Left kidney (tissue), 2 donors: ENCODE measurements around the gene ROBO3. TPM values are rescaled to one million over a fixed set of nuclear protein-coding genes. Genes with fewer than 3 reads are reported as not detected.

Source experiments
- DNase-seq: peaks from one replicate; pipeline ENCODE4 v3.0.0-alpha.2; 2013
- polyA plus RNA-seq: library from polyadenylated mRNA; unstranded; fragments of 120-200 nt; gene quantifications from one replicate; pipeline ENCODE4 v1.2.1, GENCODE V29; 2013; ENCODE audit not compliant: insufficient read length

The ROBO3 gene
- polyA plus RNA-seq, 1 donor = 27.8 TPM

DNA sequence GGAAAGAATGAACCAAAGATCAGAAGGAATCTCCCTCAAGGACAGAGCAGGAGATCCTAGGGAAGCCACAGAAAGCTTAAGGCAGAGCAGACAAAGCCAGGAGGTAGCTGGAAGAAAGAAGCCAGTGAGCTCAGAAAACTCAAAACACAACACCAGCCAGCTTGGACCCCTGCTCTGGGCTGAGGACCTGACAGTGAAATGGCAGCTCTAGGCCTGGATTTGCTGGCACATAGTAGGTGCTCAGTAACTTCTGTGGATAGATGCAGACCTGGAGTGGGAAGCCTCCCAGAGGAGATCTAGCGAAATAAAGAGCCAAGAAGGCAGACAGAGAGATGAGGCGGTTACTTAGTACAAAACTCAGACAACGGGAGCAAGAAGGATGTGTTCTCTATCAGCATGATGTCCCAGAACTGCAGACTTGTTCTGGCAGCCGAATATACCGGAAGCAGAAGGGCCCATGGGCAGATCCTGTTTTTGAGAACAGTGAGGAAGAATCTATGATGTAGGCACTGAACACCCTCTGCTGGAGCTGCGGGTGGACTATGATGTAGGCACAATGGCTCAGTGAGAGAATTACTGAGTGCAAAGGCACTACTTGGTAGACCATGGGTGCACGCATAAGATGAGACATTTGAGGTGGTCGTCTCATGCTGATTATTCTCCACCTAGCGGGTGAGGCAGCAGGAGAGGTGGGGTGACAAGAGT is 27.7 kb downstream of the ROBO3 start:
- no peak for DNase-seq

DNA sequence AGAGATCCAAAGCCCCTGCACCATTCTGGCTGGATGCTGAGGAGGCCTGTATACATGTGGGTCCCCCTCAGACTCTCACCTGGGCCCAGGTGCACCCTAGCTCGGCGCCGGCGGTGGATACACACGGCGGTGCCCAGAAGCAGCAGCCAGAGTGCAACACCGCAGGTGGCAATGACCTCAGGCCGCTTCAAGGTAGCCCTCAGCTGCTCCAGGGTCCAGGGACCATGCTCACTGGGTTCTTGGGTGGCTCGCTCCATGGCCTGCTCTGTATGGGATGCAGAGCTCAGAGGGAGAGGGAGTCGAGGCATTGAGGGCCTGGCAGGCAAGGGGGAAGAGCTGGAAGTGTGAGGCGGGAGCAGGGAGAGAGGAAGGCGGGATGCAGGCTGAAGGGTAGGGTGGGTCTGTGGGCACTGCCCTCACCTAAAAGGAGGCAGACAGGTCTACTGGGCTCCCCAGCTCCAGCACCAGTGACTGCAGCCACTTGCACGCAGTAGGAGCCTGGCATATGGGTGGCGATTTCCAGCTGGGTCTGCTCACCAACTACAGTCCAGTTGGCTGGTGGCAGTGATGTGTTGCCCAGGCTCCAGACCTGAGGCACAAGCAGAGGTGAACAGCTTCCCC is 28.7 kb downstream of the ROBO3 start:
- DNase-seq = no peak

DNA sequence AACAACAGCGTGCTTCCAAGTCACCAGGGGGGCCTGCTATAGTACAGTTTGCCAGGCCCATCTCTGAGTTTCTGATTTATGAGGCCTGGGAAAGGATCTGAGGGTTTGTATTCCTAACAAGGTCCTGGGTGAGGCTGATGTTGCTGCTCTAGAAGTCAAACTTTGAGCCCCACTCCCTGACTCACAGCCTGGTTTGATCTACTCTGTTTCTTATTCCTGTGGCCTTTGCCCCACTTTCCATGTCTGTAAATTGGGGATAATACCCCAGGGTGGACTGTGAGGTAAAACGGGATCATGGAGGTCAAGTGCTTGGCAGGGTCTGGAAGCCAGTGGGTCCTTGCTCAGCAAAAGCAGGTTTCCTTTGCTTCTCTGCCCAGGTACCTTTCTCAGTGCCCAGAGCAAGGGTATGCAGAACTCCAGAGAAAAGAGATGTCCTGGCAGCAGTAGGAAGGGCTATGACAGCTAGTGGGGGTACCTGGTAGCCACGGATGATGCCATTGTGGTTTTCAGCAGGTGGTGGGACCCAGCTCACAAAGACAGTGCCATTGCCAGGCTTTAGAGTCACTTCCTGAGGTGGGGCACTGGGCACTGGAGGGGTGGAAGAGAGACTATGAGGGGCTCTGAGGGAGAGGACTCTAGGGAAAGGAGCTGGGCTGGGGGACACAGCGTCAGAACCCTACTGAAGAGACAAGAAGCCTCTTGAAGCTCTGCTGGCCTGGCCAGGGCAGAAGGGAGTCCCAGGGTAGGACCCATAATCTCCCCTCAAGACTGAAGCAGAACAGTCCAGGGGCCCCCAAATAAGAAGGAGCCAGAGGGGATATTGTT is 29.6 kb downstream of the ROBO3 start:
- no peak for DNase-seq

DNA sequence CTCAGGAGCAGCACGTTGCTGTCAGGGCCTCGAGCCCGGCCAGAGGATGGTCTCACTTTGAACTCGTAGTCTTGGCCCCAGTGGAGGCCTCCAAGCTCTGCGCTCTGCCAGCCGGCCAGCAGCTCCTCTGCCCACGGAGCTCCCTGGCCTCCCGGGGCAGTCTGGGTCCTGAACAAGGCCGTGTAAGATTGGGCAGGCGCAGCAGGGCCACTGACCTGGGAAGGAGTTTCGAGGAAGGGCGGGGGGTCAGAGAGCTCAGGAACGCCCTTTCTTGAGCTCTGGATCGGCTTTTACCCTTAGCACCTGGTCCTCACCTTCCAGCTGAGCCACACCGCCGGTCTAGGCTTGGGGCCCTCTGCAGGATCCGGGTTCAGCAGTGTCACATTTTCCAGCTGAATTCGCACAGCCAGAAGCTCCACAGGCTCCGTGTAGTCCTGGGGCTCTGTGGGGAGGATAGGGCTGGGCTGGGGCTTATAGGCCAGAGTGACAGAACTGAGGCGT is 30.3 kb downstream of the ROBO3 start:
- DNase-seq = no peak

DNA sequence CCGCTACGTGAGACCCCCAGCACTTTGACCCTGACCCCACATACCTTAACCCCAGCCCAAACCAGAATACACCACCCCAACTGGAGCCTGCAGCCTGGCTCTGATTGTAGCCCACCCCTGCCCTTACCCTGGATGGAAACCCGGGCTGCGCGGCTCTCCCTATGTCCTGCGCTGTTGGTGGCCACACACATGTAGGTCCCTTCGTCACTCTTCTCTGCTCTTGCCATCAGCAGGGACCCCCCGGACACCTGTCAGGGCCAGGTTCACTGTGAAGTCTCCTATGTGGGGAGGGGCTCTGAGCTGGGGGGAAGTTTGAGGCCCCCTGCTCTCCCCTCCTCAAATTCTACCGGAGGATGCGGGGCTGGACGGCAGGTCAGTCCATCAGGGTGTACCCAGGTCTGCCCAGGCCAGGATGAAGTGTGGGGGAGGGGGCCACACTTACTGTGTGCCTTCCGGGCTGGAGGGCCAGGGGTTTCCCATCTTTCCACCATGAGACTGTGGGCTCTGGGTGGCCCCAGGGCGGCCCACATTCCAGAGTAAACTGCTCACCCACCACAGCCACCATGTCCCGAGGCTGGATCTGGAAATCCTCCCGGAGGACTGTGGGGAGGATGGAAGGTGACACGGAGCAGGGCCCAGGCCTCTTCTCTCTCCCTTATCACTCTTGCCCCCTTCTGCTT is 31.0 kb downstream of the ROBO3 start:
- DNase-seq = no peak

DNA sequence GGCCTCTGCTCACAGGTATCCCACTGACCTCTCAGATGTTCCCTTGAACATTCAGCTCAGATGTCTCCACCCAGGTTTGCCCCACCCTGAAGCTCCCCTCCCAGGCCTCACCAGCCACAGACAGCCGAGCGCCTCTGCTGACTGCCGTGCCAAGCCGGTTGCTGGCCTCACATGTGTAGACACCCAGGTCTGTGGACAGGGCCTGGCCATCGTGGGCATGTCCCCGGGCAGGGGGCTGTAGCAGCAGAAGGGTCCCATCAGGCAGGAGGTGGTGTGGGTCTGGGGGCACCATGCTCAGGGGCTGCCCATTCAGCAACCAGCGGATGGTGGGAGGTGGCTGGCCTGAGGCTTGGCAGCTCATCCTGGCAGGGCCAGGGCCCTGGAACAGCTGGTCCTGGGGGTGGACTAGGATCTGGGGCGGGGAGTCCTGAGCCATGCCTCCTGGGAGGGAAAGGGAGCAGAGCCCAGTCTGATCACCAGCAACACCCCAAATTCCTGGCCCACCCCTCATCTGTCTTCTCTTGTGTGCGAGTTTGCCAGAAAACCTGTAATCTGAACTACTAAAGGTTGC is 31.7 kb downstream of the ROBO3 start:
- DNase-seq = no peak

DNA sequence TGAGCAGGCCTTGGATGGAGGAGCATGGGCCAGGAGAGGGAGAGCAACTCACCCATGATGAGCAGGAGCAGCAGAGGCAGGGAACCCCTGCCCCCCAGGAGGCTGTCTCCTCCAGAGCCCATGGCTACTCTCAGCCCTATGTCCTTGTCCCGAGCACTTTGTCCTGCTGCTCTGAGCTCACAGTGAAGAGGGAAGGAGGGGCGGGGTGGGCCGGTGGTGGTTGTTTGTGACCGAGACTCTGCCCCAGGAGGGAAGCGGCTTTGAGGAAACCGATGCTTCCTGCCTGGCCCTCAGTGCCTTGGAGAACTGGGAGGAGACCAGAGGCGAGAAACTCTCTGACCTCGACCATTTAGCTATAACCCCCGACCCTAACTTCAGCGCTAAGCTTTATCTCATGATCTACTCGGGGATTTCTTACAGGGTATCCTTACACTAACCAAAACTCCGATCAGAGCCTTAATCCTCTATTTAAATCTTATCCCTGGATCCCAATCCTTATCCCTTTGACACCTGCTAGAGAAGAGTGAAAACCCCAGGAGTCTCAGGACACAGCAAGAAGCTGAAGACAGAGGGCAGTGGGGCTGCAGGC is 32.5 kb downstream of the ROBO3 start, which contains the start of gene ROBO4:
TSS of gene ROBO4 (minus strand) at position 192 of the 589 bp plus-strand sequence. CDS start at position 122, 70 bp downstream.
- DNase-seq = no peak

DNA sequence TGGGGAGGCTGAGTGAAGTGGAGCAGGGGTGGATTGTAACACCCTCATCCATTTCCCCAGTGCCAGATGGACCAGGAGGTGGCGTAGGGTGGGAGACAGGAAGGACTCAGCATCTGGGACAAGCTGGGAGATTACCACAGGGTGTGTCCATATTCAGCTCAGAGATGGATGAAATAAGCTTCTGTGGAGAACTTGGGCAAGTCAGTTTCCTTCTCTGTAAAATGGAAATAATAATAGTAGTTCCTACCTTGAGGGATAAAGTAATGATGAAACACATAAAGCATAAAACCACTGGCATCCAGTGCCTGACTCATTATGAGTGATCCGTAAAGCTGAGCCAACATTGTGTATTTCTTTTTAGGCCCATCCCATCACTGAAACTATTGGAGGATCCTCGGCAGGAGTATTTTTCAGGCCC is 33.0 kb downstream of the ROBO3 start:
- DNase-seq = no peak

DNA sequence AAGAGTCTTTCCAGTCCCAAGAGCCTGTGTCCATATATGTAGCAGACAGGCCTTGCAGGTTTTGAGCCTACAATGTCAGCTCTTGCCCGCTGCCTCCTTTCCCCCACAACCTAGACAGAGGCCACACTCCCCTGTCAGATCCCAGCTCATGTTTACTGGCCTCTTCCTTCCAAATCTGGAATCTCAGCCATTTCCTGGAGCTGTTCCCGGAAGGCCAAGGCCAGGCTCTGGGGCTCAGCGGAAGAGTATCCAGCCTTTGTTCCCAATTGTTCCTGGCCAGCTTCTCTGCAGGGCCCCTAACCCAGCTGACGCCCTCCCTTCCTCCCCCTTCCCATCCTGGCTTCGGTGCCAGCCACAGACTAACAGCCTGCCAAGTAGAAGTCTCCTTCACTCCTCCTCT is 33.5 kb downstream of the ROBO3 start:
- no peak for DNase-seq

DNA sequence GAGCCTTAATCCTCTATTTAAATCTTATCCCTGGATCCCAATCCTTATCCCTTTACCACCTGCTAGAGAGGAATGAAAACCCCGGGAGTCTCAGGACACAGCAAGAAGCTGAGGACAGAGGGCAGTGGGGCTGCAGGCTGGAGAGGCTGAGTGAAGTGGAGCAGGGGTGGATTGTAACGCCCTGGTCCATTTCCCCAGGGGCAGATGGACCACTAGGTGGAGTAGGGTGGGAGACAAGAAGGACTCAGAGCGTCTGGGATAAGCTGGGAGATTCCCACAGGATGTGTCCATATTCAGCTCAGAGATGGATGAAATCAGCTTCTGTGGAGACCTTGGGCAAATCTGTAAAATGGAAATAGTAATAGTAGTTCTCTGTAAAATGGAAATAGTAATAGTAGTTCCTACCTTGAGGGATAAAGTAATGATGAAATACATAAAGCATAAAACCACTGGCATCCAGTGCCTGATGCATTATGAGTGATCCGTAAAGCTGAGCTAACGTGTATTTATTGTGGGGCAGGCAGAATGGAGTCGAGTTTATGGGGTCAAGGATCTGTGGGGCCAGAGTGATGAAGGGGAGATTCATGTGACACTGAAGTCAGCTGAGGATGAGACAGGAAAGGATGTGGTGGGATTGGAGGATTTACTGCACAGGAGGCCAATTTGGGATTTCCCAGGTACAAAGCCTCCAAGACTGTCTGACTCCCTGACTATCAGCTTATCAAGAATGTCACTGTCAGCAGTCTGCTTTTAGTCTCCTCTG is 34.3 kb downstream of the ROBO3 start:
- DNase-seq = no peak

DNA sequence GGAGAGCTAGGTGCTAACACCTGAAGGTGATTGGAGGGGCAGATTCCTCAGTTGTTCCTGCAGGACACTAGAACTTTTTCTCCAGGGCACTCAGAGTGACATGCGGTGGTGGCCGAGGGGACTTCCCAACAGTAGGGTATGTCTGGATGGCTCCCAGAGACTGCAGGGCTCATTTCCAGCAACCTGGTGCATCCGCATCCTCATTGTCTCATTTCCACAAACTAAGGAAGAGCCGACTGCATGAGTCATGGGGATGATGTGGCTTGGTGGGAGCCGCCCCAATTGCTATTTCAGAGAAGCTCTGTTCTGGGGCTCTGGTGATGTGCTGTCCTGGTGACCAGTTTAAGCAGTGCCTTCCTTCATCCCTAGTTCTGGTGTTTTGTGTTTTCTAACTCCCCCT is 35.2 kb downstream of the ROBO3 start:
- no peak for DNase-seq

DNA sequence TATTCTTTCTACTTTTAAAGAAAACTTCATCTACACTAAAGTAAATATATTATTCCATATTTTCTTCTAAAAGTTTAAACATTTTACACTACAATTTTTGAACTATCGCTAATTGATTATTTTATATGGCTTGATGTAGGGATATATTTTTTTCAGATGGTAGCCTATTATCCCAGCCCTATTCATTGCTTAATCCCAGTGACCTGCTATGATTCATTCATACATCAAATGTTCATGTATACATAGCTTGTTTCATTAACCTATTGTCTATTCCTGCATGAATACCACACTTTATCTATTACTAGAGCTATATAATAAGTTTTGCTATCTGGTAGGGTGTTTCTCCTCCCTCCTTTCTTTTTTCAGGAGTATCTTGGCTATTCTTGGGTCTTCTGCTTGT is 37.4 kb downstream of the ROBO3 start:
- no peak for DNase-seq

DNA sequence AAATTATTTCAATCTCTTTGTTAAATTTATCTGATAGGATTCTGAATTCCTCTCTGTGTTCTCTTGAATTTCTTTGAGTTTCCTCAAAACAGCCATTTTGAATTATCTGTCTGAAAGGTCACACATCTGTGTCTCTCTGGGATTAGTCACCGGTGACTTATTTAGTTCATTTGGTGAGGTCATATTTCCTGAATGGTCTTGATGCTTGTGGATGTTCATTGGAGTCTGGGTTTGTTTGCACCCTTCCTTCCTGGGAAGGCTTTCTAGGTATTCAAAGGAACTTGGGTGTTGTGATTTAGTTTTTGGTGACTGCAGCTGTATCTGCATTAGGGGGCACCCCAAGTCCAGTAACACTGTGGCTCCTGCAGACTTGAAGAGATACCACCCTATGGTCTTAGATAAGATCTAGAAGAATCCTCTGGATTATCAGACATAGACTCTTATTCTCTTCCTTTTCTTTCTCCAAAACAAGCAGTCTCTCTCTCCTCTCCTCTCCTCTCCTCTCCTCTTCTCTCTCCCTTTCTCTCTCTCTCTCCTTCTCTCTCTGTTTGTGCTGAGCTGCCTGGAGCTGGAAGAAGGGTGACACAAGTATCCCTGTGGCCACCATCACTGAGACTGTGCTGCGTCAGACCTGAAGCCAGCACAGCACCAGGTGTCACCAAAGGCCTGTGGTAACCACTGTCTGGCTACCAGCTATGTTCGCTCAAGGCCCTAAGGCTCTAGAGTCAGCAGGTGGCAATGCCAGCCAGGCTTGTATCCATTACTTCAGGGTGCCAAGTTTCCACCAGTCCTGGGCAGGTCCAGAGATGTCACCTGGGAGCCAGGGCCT is 50.5 kb downstream of the ROBO3 start:
- no peak for DNase-seq

DNA sequence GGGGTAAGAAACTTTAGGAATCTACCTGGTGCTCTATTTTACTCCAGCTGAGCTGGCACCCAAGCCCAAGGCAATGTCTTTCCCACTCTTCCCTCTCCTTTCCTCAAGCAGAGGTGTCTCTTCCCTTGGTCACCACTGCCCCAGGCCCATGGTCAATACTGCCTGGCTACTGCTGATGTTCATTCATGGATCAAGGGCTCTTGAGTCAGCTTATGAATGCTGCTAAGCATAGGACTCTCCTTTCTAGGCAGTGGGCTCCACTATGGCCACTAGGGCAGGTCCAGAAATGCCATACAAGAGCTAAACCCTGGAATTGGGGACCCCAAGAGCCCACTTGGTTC is 51.1 kb downstream of the ROBO3 start:
- DNase-seq = no peak

DNA sequence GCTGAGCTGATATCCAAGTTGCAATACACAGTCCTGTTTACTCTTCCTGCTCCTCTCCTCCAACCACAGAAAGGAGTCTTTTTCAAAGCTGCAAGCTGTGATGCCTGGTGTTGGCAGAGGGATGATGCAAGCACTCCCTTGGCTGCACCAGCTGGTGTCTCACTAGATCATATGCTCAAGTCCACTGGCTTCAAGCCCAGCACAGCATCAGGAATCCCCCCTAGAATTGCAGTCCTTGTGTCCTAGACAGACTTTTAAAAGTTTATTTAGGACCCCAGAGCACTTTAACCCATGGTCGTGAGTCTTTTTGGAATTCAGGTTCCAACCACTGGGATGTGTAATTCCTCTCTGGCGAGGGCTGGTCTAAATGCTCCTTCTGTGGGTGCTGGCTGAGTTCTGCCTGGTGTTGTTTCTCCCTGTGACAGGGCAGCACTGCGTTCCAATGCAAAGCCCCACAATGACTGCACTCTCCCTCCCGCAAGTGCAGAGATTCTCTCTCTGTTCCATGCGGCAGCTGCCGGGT is 51.9 kb downstream of the ROBO3 start:
- DNase-seq = no peak

DNA sequence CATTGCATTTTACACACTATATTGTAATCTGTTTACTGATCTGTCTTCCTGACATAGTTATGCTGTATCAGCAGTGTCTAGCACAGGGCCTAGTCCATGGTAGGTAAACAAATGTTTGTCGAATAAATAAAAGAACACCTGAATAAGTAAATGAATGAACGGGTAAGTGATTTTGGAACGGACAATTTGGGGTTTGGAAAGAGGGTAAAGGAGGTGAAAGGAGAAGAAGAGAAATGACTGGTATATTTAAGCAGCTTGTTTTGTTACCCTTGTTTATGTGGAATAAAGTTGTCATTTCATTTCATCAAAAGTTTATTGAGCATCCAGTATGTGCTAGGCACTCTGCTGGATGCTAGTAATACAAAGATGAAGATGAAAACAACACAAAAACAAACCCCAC is 53.7 kb downstream of the ROBO3 start, which contains the start of gene HEPN1:
TSS of gene HEPN1 (plus strand) at position 301 of the 400 bp plus-strand sequence.
- no peak for DNase-seq

DNA sequence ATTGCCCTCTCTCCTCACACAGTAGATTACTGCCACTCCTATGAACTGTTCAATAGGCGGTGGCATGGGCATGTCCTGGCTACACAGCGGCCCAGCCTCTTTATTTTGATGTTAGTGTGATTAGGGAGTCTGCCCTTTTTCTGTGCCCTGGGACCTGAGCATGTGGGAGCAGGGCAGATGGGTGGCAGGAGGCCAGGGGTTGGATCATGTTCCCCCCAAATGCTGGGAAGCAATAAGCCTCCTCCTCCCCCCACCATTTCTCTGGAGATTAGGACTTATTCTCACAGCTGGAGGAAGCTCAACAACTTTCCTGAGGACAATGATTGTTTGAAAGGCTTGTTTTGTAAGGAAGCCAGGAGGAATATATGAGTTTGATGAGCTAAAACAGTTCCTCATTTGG is 54.7 kb downstream of the ROBO3 start:
- DNase-seq = no peak

DNA sequence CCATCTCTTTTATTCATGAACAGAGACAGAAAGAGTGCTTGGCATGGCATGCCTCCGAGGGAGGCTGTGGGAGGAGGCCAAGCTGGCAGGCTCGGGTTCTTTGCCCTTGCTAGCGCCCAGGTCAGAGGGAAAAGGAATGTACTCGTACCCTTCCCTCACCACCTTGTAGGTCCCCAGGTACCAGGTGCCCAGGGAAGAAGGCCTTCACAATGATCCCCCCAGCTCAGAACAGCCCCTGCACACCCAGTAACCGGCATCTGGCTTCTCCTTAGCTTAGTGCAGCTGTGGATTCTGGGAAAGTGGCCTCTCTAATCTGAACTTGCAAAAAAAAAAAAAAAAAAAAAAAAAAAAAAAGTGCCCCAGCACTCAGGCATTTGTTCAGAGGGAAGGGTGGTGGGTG is 55.1 kb downstream of the ROBO3 start:
- DNase-seq = no peak

DNA sequence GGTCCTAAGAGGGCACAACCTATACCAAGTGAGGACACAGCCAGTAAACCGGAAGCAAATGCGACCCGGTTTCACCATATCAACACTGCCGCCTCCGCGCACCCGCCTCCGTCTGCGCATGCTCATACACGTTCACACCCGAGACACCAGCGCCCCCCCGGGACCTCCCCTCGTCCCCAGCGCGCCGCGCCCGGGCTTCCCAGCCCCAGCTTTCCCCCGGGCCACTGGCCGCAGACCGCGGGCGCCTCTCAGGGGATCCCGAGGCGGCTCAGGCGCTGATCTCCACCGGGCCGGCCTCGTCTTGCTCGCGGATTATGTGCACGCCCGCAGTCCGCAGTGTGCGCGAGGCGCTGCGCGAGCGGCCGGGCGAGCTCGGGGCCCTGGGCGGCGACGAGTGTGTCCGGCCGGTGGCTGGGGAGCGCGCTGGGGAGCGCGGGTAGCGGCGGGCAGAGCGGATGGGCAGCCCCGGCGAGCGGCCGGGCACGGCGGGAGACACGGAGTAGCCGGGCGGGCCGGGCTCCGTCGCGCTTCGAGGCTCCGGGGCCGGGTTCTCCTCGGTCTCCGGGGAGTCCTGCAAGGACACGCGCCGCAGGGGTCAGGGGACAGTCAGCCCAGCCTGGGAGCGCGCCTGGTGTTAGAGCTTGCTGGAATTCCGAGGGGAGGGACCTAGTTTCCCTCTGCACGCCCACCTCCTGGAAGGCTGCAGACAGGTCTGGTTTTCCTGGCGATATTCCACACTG is 55.8 kb downstream of the ROBO3 start:
- DNase-seq = peak; percentile 79
